ENCODE measurements around the gene ACOX1.
"Not testable (repeated sequence)": the region's sequence is repeated elsewhere in the genome, so short reads cannot be mapped to it uniquely, and the experiment has no call there.

The ACOX1 gene

GRCh38 chr17:75979705-75980187 is 780 bp upstream of the ACOX1 start:
- H3K36me3 ChIP-seq (ENCODE audit: insufficient read depth, low read length) = peaks cover 4% of the 10 kb centered on the region; the same call in 1 of the 2 replicates
- H3K9me3 ChIP-seq (ENCODE audit: control insufficient read depth, insufficient read depth, low read length) = no peaks in the 10 kb centered on the region
- peaks cover 29% of the 10 kb centered on the region for H3K4me1 ChIP-seq (ENCODE audit: insufficient read depth, low read length)
- H3K9ac ChIP-seq (ENCODE audit: low read depth, low read length) = peak overlapping the region; percentile 97

GRCh38 chr17:75976175-75976848 is 2.7 kb downstream of the ACOX1 start:
- no peak overlapping the region; the same call in 1 of the 2 replicates for H3K9ac ChIP-seq (ENCODE audit: low read depth, low read length)
- no peaks in the 10 kb centered on the region for H3K9me3 ChIP-seq (ENCODE audit: control insufficient read depth, insufficient read depth, low read length)
- peaks cover 4% of the 10 kb centered on the region; the same call in 1 of the 2 replicates for H3K36me3 ChIP-seq (ENCODE audit: insufficient read depth, low read length)
- peaks cover 5% of the 10 kb centered on the region; the same call in 1 of the 2 replicates for H3K4me1 ChIP-seq (ENCODE audit: insufficient read depth, low read length)

GRCh38 chr17:75975757-75976174 is 3.2 kb downstream of the ACOX1 start:
- Histone ChIP-seq H3K9me3 (ENCODE audit: control insufficient read depth, insufficient read depth, low read length) (no peaks in the 10 kb centered on the region), H3K4me1 (ENCODE audit: insufficient read depth, low read length) (0 out of 2 replicates have a peak, but pooled peaks cover 5% of the 10 kb centered on the region), H3K9ac (ENCODE audit: low read depth, low read length) (no peak overlapping the region)

GRCh38 chr17:75975187-75975586 is 3.8 kb downstream of the ACOX1 start:
- not testable (repeated sequence) for H3K4me1 ChIP-seq (ENCODE audit: insufficient read depth, low read length); H3K36me3 ChIP-seq (ENCODE audit: insufficient read depth, low read length); H3K9ac ChIP-seq (ENCODE audit: low read depth, low read length); H3K9me3 ChIP-seq (ENCODE audit: control insufficient read depth, insufficient read depth, low read length)

More at GRCh38 chr17:75975757-75976174, 3.2 kb downstream of the ACOX1 start:
- peaks cover 4% of the 10 kb centered on the region; the same call in 1 of the 2 replicates for H3K36me3 ChIP-seq (ENCODE audit: insufficient read depth, low read length)

- Histone ChIP-seq H3K36me3 (ENCODE audit: insufficient read depth, low read length) (no peaks in the 10 kb centered on the region; the same call in 1 of the 2 replicates), H3K4me1 (ENCODE audit: insufficient read depth, low read length) (no peaks in the 10 kb centered on the region), H3K9ac (ENCODE audit: low read depth, low read length) (no peak overlapping the region), H3K9me3 (ENCODE audit: control insufficient read depth, insufficient read depth, low read length) (no peaks in the 10 kb centered on the region)
These were observed 8.3 kb downstream of the ACOX1 start for GRCh38 chr17:75970626-75971025.

- Histone ChIP-seq H3K4me1 (ENCODE audit: insufficient read depth, low read length) (no peaks in the 10 kb centered on the region), H3K9me3 (ENCODE audit: control insufficient read depth, insufficient read depth, low read length) (no peaks in the 10 kb centered on the region), H3K36me3 (ENCODE audit: insufficient read depth, low read length) (no peaks in the 10 kb centered on the region; the same call in 1 of the 2 replicates), H3K9ac (ENCODE audit: low read depth, low read length) (no peak overlapping the region)
These were observed 8.9 kb downstream of the ACOX1 start for GRCh38 chr17:75970011-75970523.

GRCh38 chr17:75969044-75969443 is 9.9 kb downstream of the ACOX1 start:
- not testable (repeated sequence) for H3K36me3 ChIP-seq (ENCODE audit: insufficient read depth, low read length); H3K9ac ChIP-seq (ENCODE audit: low read depth, low read length); H3K9me3 ChIP-seq (ENCODE audit: control insufficient read depth, insufficient read depth, low read length); H3K4me1 ChIP-seq (ENCODE audit: insufficient read depth, low read length)

GRCh38 chr17:75965468-75965867 is 13.5 kb downstream of the ACOX1 start:
- Histone ChIP-seq H3K36me3 (ENCODE audit: insufficient read depth, low read length) (no peaks in the 10 kb centered on the region), H3K4me1 (ENCODE audit: insufficient read depth, low read length) (no peaks in the 10 kb centered on the region), H3K9ac (ENCODE audit: low read depth, low read length) (no peak overlapping the region), H3K9me3 (ENCODE audit: control insufficient read depth, insufficient read depth, low read length) (no peaks in the 10 kb centered on the region)

GRCh38 chr17:75959839-75960511 is 19.0 kb downstream of the ACOX1 start:
- H3K36me3 ChIP-seq (ENCODE audit: insufficient read depth, low read length) = peaks cover 7% of the 10 kb centered on the region; the same call in 1 of the 2 replicates
- H3K4me1 ChIP-seq (ENCODE audit: insufficient read depth, low read length) = peaks cover 12% of the 10 kb centered on the region; the same call in 1 of the 2 replicates
- H3K9me3 ChIP-seq (ENCODE audit: control insufficient read depth, insufficient read depth, low read length) = no peaks in the 10 kb centered on the region
- no peak overlapping the region for H3K9ac ChIP-seq (ENCODE audit: low read depth, low read length)

- peaks cover 7% of the 10 kb centered on the region; the same call in 1 of the 2 replicates for H3K36me3 ChIP-seq (ENCODE audit: insufficient read depth, low read length)
These were observed 19.7 kb downstream of the ACOX1 start for GRCh38 chr17:75959051-75959838.

GRCh38 chr17:75950855-75951554 is 28.0 kb downstream of the ACOX1 start:
- Histone ChIP-seq H3K36me3 (ENCODE audit: insufficient read depth, low read length) (peaks cover 30% of the 10 kb centered on the region), H3K4me1 (ENCODE audit: insufficient read depth, low read length) (no peaks in the 10 kb centered on the region), H3K9ac (ENCODE audit: low read depth, low read length) (no peak overlapping the region), H3K9me3 (ENCODE audit: control insufficient read depth, insufficient read depth, low read length) (no peaks in the 10 kb centered on the region)

More at GRCh38 chr17:75959051-75959838, 19.7 kb downstream of the ACOX1 start:
- Histone ChIP-seq H3K9ac (ENCODE audit: low read depth, low read length) (no peak overlapping the region), H3K4me1 (ENCODE audit: insufficient read depth, low read length) (peaks cover 12% of the 10 kb centered on the region; the same call in 1 of the 2 replicates), H3K9me3 (ENCODE audit: control insufficient read depth, insufficient read depth, low read length) (no peaks in the 10 kb centered on the region)

- no peaks in the 10 kb centered on the region for H3K4me1 ChIP-seq (ENCODE audit: insufficient read depth, low read length)
- peaks cover 26% of the 10 kb centered on the region for H3K36me3 ChIP-seq (ENCODE audit: insufficient read depth, low read length)
- H3K9me3 ChIP-seq (ENCODE audit: control insufficient read depth, insufficient read depth, low read length) = no peaks in the 10 kb centered on the region
- no peak overlapping the region for H3K9ac ChIP-seq (ENCODE audit: low read depth, low read length)
These were observed 28.5 kb downstream of the ACOX1 start for GRCh38 chr17:75950421-75950820.

GRCh38 chr17:75945211-75945610 is 33.8 kb downstream of the ACOX1 start:
- peaks cover 7% of the 10 kb centered on the region for H3K36me3 ChIP-seq (ENCODE audit: insufficient read depth, low read length)

More at GRCh38 chr17:75945211-75945610, 33.8 kb downstream of the ACOX1 start:
- no peaks in the 10 kb centered on the region for H3K9me3 ChIP-seq (ENCODE audit: control insufficient read depth, insufficient read depth, low read length)
- H3K9ac ChIP-seq (ENCODE audit: low read depth, low read length) = no peak overlapping the region
- peaks cover 4% of the 10 kb centered on the region; the same call in 1 of the 2 replicates for H3K4me1 ChIP-seq (ENCODE audit: insufficient read depth, low read length)
